Measurements from ENCODE around the gene NDUFB4. TPM values are rescaled to one million over a fixed set of nuclear protein-coding genes. Genes with fewer than 3 reads are reported as not detected.
"Not testable (repeated sequence)": the region's sequence is repeated elsewhere in the genome, so short reads cannot be mapped to it uniquely, and the experiment has no call there.

The NDUFB4 gene
- total RNA-seq, 1 donor from 2014 or later: 80.4 TPM

- intact Hi-C loops (cut with micrococcal nuclease): no loop called here
- H3K4me1 Mint-ChIP-seq: no peaks in the 10 kb centered on the region
- DNase-seq (no peak), ATAC-seq (ENCODE audit: low read depth) (no peak)
- H3K27ac Mint-ChIP-seq: no peak overlapping the region
- POLR2A ChIA-PET: no interaction called here
- no peak overlapping the region for H3K4me3 Mint-ChIP-seq
- H3K9me3 Mint-ChIP-seq: peaks cover 16% of the 10 kb centered on the region
- CTCF ChIA-PET: no interaction called here
- TF ChIP-seq, protein P1, sequence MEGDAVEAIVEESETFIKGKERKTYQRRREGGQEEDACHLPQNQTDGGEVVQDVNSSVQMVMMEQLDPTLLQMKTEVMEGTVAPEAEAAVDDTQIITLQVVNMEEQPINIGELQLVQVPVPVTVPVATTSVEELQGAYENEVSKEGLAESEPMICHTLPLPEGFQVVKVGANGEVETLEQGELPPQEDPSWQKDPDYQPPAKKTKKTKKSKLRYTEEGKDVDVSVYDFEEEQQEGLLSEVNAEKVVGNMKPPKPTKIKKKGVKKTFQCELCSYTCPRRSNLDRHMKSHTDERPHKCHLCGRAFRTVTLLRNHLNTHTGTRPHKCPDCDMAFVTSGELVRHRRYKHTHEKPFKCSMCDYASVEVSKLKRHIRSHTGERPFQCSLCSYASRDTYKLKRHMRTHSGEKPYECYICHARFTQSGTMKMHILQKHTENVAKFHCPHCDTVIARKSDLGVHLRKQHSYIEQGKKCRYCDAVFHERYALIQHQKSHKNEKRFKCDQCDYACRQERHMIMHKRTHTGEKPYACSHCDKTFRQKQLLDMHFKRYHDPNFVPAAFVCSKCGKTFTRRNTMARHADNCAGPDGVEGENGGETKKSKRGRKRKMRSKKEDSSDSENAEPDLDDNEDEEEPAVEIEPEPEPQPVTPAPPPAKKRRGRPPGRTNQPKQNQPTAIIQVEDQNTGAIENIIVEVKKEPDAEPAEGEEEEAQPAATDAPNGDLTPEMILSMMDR (IDR thresholded peaks at IDR 0.05): no peak
- H3K27me3 Mint-ChIP-seq: peaks cover 5% of the 10 kb centered on the region
- H3K36me3 Mint-ChIP-seq (ENCODE audit: low read depth): no peaks in the 10 kb centered on the region
Measured at GRCh38 chr3:120623727-120624093, 27.6 kb downstream of the NDUFB4 start.

DNA sequence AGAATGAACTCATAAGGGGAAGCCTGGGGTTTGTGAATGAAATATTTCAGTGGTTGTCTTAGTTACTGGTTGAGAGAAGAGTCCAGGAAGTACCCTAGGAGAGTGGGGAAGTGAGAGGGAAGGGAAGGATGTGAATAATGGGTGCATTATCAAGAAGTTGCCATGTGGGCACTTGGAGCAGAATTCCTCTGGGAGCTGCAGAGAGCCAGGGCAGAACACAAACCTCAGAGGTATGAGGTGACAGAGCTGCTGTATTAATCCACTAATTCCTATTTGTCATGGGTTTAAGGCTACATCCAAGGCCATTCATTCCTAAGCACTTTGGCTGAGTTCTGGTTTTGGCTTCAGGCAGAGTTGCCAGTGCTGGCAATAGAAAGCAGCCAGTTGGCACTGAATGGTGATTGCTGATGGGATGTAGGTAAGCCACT lies 29.0 kb downstream of the NDUFB4 start:
- no peaks in the 10 kb centered on the region for H3K36me3 Mint-ChIP-seq (ENCODE audit: low read depth)
- ATAC-seq (ENCODE audit: low read depth) (no peak), DNase-seq (no peak)
- H3K27me3 Mint-ChIP-seq: peaks cover 6% of the 10 kb centered on the region
- H3K27ac Mint-ChIP-seq: no peak overlapping the region
- POLR2A ChIA-PET: no interaction called here
- no peak overlapping the region for H3K4me3 Mint-ChIP-seq
- intact Hi-C loops (cut with micrococcal nuclease): no loop called here
- TF ChIP-seq, protein P1 (IDR thresholded peaks at IDR 0.05): no peak
- no peaks in the 10 kb centered on the region for H3K4me1 Mint-ChIP-seq
- peaks cover 21% of the 10 kb centered on the region for H3K9me3 Mint-ChIP-seq
- CTCF ChIA-PET: no interaction called here

DNA sequence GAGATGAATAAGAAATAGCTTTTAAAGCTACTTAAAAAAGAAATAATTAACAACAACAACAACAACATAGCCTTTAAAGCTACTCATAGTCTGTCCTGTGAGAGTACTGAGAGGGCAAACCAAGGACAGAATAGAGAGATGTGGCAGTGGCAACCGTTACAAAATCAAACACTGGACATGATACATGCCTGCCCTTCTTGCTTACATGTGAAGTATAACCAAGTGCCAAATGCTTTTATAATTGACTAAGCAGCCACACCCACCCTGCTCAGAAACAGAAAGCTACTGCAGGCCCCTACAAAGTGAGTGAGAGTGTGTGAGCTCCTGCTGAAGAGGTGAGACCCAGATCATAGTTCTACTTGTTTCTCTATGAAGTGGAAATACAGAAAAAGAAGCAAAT lies 38.4 kb downstream of the NDUFB4 start:
- ChIA-PET POLR2A (no interaction called here), CTCF (no interaction called here)
- no peak overlapping the region for H3K27ac Mint-ChIP-seq
- intact Hi-C loops (cut with micrococcal nuclease): no loop called here
- no peaks in the 10 kb centered on the region for H3K4me1 Mint-ChIP-seq
- peaks cover 9% of the 10 kb centered on the region for H3K9me3 Mint-ChIP-seq
- H3K4me3 Mint-ChIP-seq: no peak overlapping the region
- no peaks in the 10 kb centered on the region for H3K36me3 Mint-ChIP-seq (ENCODE audit: low read depth)
- H3K27me3 Mint-ChIP-seq: peaks cover 2% of the 10 kb centered on the region
- ATAC-seq (ENCODE audit: low read depth) (no peak), DNase-seq (no peak)
- TF ChIP-seq, protein P1 (IDR thresholded peaks at IDR 0.05): no peak

GRCh38 chr3:120636795-120637401 lies 40.8 kb downstream of the NDUFB4 start:
- no peaks in the 10 kb centered on the region for H3K4me1 Mint-ChIP-seq
- H3K36me3 Mint-ChIP-seq (ENCODE audit: low read depth): no peaks in the 10 kb centered on the region
- POLR2A ChIA-PET: no interaction called here
- H3K9me3 Mint-ChIP-seq: no peaks in the 10 kb centered on the region
- DNase-seq (no peak), ATAC-seq (ENCODE audit: low read depth) (no peak)
- H3K4me3 Mint-ChIP-seq: no peak overlapping the region
- intact Hi-C loops (cut with micrococcal nuclease): no loop called here
- TF ChIP-seq, protein P1 (IDR thresholded peaks at IDR 0.05): no peak
- H3K27me3 Mint-ChIP-seq: no peaks in the 10 kb centered on the region
- CTCF ChIA-PET: no interaction called here
- no peak overlapping the region for H3K27ac Mint-ChIP-seq

GRCh38 chr3:120637851-120638559 lies 41.9 kb downstream of the NDUFB4 start:
- Mint-ChIP-seq H3K27ac (no peak overlapping the region), H3K27me3 (peaks cover 1% of the 10 kb centered on the region), H3K9me3 (no peaks in the 10 kb centered on the region), H3K36me3 (ENCODE audit: low read depth) (no peaks in the 10 kb centered on the region), H3K4me3 (no peak overlapping the region), H3K4me1 (no peaks in the 10 kb centered on the region)
- intact Hi-C loops (cut with micrococcal nuclease): no loop called here
- ChIA-PET CTCF (no interaction called here), POLR2A (no interaction called here)
- DNase-seq: no peak
- no peak for ATAC-seq (ENCODE audit: low read depth)
- TF ChIP-seq, protein P1 (IDR thresholded peaks at IDR 0.05): no peak

DNA sequence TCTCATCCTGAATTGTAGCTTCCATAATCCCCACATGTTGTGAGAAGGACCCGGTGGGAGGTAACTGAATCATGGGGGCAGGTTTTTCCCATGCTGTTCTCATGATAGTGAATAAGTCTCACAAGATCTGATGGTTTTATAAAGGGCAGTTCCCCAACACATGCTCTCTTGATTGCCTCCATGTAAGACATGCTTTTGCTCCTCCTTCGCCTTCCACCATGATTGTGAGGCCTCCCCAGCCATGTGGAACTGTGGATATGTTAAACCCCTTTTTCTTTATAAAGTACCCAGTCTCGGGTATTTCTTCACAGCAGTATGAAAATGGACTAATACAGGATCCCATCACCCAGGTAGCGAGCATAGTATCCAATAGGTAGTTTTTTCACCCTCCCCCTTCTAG lies 42.7 kb downstream of the NDUFB4 start:
- CTCF ChIA-PET; H3K36me3 Mint-ChIP-seq (ENCODE audit: low read depth); intact Hi-C loops (cut with micrococcal nuclease); H3K9me3 Mint-ChIP-seq; H3K27ac Mint-ChIP-seq; H3K27me3 Mint-ChIP-seq; DNase-seq; ATAC-seq (ENCODE audit: low read depth); H3K4me3 Mint-ChIP-seq; POLR2A ChIA-PET; H3K4me1 Mint-ChIP-seq: not testable (repeated sequence)
